GM03348 (cell line): ENCODE data around the gene MAP2.
"Not testable (repeated sequence)": the region's sequence is repeated elsewhere in the genome, so short reads cannot be mapped to it uniquely, and the experiment has no call there.

ENCODE experiments used
- DNase-seq: peaks from one replicate; pipeline ENCODE4 v3.0.0; 2012; ENCODE audit warnings: low spot score

Gene MAP2

DNA sequence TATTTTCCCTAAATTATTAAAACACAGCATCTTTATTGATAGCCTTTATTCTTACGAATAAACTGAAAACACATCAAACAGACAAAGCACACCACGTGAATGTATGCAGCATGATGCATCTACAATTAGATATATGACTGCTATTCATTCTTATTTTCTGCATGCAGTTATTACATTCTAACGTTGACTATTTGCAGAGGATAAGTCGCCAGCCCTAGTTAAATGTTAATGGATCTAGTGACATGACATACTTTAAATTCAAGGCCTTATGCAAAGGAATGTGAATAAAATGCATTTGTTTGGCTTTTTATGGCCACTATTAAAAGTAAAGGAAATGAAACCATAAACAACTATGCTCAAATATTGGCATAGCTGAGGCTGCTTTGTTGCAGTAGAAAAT is 172.4 kb downstream of the MAP2 start:
- DNase-seq, result no peak

DNA sequence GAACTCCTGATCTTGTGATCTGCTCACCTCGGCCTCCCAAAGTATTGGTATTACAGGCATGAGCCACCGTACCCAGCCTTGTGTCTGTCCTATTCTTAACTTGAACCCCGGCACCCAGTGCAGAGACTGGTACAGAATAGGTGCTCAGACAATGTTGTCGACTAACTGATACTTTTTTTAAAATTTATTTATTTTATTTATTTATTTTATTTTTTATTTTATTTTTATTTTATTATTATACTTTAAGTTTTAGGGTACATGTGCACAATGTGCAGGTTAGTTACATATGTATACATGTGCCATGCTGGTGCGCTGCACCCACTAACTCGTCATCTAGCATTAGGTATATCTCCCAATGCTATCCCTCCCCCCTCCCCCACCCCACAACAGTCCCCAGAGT is 174.4 kb downstream of the MAP2 start:
- DNase-seq, result not testable (repeated sequence)

- no peak for DNase-seq
These were observed 176.7 kb downstream of the MAP2 start for GRCh38 chr2:209600341-209601171.

DNA sequence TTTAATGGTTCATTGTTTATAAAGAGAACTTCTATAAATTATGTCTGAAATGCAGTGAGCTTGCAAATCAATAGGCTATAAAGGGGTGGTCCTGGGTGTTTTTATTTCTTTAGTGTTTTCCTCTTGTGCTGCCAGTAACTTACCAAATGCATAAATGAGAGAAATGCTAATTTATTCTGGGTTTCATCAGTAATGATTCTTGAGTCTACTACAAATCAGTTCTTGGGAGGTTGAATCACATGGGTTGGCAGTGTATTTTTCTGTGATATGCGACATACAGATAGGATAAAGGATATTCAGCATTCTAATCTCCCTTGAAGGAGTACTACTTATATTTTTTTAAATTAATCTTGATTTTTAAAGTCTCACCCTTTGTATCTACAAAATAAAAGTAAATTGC is 177.7 kb downstream of the MAP2 start:
- DNase-seq, result no peak

- DNase-seq, result no peak
These were observed 178.4 kb downstream of the MAP2 start for GRCh38 chr2:209602259-209602658.

DNA sequence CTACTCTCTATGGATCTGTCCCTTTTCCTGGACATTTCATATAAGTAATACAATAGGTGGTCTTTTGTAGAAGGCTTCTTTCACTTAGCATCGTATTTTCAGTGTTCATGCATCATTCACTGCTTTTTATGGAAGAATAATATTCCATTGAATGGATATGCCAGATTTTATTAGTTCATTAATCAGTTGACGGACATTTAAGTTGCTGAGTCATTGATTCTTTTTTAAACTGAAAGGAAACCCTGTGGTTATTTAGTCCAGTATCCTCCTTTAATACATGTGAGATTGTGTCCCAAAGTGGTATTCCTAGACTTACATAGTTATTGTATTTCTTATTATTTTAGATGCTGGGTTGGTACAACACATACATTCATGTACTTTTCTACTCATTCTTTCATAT is 185.7 kb downstream of the MAP2 start:
- DNase-seq, result no peak

DNA sequence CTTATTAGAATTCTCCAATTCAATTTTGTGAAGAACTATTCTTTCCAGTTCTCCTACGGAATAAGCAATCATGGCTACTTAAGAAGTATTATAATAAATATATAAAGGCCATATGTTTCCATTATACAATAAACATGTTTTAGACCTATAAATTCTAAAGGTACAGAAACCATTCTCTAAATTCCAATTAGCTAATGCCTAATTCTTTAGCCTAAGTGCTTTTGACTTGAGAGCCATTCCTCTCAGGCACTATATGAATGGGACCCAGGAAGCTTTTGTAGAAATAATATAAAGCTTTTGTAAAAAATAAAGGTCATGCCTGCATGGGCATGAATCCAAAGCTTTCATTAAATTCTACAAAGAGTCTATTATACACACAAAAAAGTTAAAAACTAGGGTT is 186.8 kb downstream of the MAP2 start:
- no peak for DNase-seq

DNA sequence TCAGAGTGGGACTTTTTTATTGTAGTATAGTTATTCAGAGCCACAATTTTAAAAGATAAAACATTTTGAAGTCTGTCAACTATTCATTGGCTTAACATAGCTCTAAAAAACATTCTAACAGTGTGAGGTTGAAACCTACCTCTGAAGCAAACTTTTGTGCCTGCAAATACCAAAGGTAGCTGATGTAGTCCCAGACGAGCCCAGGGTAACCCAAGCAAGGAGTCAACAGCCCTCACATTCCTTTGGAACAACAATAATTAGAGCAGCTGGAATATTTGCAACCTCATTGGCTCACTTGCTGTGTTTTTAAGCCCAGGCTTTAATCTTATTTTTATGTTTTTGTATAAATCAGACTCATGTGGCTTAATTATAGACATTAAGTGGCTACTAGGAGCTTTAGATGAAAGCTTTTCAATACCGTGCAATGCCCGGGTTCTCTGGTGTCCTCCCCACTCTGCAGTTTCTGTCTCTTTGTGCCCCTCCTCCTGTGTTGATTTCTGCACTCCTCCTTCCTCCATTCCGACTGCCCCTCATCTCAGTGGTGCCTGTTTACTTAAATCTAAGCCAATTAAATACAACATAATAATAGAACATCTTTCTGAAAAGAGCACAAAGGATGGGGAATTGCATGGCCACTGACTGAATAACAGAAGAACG is 189.9 kb downstream of the MAP2 start:
- DNase-seq, result no peak

GRCh38 chr2:209614690-209615369 is 191.0 kb downstream of the MAP2 start:
- DNase-seq, result no peak

- no peak for DNase-seq
These were observed 195.9 kb downstream of the MAP2 start for GRCh38 chr2:209619782-209620181.

- no peak for DNase-seq
These were observed 200.5 kb downstream of the MAP2 start for GRCh38 chr2:209624192-209624938.

GRCh38 chr2:209629597-209629996 is 205.8 kb downstream of the MAP2 start:
- peak; percentile 5 for DNase-seq

DNA sequence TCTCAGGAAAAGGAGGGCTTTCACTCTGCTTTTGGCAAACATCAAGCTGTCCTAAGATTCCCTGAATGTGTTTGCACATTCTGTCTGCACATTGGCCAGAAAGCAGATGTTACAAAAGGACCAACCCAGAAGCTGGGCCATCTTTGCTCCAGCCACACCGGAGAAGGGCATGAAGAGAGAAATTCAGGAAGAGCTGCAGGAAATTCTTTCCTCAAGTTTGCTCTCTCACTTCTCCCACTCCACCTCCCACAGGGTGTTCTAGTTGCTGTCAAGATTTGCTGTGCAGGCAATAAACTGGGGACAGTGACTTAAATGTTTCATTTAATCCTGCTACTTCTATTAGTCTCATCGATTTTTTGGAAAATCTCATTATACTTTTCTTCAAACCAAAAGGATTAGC is 210.1 kb downstream of the MAP2 start:
- DNase-seq, result no peak

GRCh38 chr2:209636076-209636475 is 212.2 kb downstream of the MAP2 start:
- DNase-seq, result no peak

DNA sequence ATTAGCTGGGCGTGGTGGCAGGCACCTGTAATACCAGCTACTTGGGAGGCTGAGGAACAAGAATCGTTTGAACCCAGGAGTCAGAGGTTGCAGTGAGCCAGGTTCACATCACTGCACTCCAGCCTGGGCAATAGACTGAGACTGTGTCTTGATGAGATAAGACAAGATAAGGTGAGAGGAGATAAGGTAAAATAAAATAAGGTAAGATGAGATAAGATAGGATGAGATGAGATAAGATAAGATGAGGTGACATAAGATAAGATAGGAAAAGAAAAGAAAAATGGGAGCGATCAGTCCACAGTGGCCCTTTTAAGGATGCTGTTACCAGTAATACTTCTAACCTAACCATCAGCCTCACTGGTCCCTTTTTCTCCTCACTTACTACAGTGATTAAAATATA is 213.4 kb downstream of the MAP2 start:
- no peak for DNase-seq

- DNase-seq, result no peak
These were observed 214.5 kb downstream of the MAP2 start for GRCh38 chr2:209638346-209638745.

- DNase-seq, result no peak
These were observed 216.5 kb downstream of the MAP2 start for GRCh38 chr2:209640358-209640757.

- no peak for DNase-seq
These were observed 218.4 kb downstream of the MAP2 start for GRCh38 chr2:209642146-209642820.

DNA sequence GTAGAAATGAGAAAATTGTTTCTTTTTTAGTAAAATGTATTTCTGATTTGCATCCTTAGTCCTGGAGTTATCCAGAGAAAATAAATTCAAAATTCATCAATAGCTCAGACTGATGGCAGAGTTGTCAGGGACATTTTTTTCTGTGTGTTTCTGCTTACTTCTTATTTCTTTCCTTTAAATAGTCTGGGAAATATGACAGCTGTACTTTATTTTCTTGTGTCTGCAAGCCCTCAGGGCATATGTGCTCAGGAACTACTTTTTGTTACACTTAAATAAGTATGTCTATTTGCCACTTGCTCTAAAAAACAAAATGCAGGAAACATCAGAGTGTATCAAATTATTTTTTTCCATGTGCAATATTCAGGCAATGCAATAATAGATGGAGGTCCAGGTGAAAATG is 221.0 kb downstream of the MAP2 start:
- no peak for DNase-seq

- DNase-seq, result peak; percentile 58
These were observed 224.9 kb downstream of the MAP2 start for GRCh38 chr2:209648714-209649113.

DNA sequence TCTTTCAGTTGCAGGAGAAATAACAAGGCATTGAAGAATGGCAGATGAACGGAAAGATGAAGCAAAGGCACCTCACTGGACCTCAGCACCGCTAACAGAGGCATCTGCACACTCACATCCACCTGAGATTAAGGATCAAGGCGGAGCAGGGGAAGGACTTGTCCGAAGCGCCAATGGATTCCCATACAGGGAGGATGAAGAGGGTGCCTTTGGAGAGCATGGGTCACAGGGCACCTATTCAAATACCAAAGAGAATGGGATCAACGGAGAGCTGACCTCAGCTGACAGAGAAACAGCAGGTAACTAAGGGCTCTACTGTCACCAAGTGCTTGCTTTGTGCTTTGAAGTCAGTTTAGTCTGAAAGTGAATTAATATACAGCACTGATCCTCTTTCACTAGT is 229.3 kb downstream of the MAP2 start:
- DNase-seq, result no peak
